HK-2 (cell line): Measurements from ENCODE around the gene CACTIN.

Experiments
- DNase-seq: peaks from one replicate; pipeline ENCODE4 v3.0.0-alpha.2; 2018; ENCODE audit not compliant: unreplicated experiment

CACTIN gene

GRCh38 chr19:3565139-3565538, 61.5 kb downstream of the CACTIN start:
- DNase-seq: peak; percentile 62

GRCh38 chr19:3563709-3564524, 62.7 kb downstream of the CACTIN start:
- no peak for DNase-seq
